Thoracic aorta (tissue), 2 donors: ENCODE results near the gene MED26. TPM values are rescaled to one million over a fixed set of nuclear protein-coding genes. Genes with fewer than 3 reads are reported as not detected.

Experiments
- ATAC-seq: fragments of 150-250 bp; one replicate; pipeline ENCODE4 v1.8.0; 2017; ENCODE audit warnings: low read depth; ENCODE audit not compliant: insufficient number of reproducible peaks, low FRiP score
- DNase-seq: peaks from one replicate; pipeline ENCODE4 v3.0.0-alpha.2; 2020; ENCODE audit warnings: low spot score
- H3K27ac ChIP-seq, 2 donors: fragments of 200-600 bp; sonication (generic); 1 replicate in 1 of 2; 2 replicates in 1 of 2; pipeline ENCODE4 v1.5.1; 2016; ENCODE audit warnings: mild to moderate bottlenecking in 2 of 2, moderate library complexity in 2 of 2
- H3K27me3 ChIP-seq: fragments of 200-600 bp; sonication (generic); replicated peaks from 2 replicates; pipeline ENCODE4 v1.6.0; 2016; ENCODE audit warnings: mild to moderate bottlenecking; ENCODE audit not compliant: insufficient read depth
- H3K36me3 ChIP-seq: fragments of 200-600 bp; sonication (generic); one replicate; pipeline ENCODE4 v1.5.1; 2016
- H3K4me1 ChIP-seq, 2 donors: fragments of 200-600 bp; sonication (generic); 1 replicate in 1 of 2; 2 replicates in 1 of 2; pipeline versions ENCODE4 v1.5.1 to v1.6.0; 2016; ENCODE audit warnings: low read depth in 2 of 2, mild to moderate bottlenecking in 1 of 2; ENCODE audit not compliant: control insufficient read depth in 1 of 2
- H3K4me3 ChIP-seq: fragments of 200-600 bp; sonication (generic); 2 replicates; pipeline ENCODE4 v1.5.1; 2016; ENCODE audit warnings: mild to moderate bottlenecking
- H3K9me3 ChIP-seq: fragments of 200-600 bp; sonication (generic); 2 replicates; pipeline ENCODE4 v1.5.1; 2016
- CTCF ChIP-seq: fragments of 200-600 bp; sonication (generic); IDR thresholded peaks from one replicate; pipeline ENCODE4 v1.5.1; 2019; ENCODE audit warnings: antibody characterized with exemption
- total RNA-seq, 2 donors: library from RNA; depleted of rRNA; stranded (reverse); fragments of >200 nt; gene quantifications; one replicate each; pipeline versions ENCODE4 v1.1.0 to v1.2.3, GENCODE V29; 2016

Gene MED26
- total RNA-seq, 2 donors from 2014 or later, result 9.6 to 14.2 TPM

GRCh38 chr19:16587833-16588823, 39.9 kb downstream of the MED26 start:
- peak overlapping the region; percentile 10 to 49 for H3K27ac ChIP-seq
- DNase-seq (no peak), ATAC-seq (no peak)
- peak overlapping the region; percentile 54 for H3K4me3 ChIP-seq
- no peaks in the 10 kb centered on the region for H3K36me3 ChIP-seq
- H3K4me1 ChIP-seq, result peaks cover 33 to 66% of the 10 kb centered on the region in 2 donors
- H3K27me3 ChIP-seq, result no peaks in the 10 kb centered on the region
- no peaks in the 10 kb centered on the region for H3K9me3 ChIP-seq
- TF ChIP-seq CTCF, result no peak

GRCh38 chr19:16586991-16587832, 40.8 kb downstream of the MED26 start:
- H3K27me3 ChIP-seq, result no peaks in the 10 kb centered on the region
- DNase-seq, result no peak
- no peak for ATAC-seq
- H3K36me3 ChIP-seq, result no peaks in the 10 kb centered on the region
- peak overlapping the region; percentile 54 for H3K4me3 ChIP-seq
- H3K4me1 ChIP-seq, result peaks cover 33 to 70% of the 10 kb centered on the region in 2 donors
- no peaks in the 10 kb centered on the region for H3K9me3 ChIP-seq
- no peak for TF ChIP-seq CTCF
- H3K27ac ChIP-seq, result no peak overlapping the region

- ATAC-seq, result no peak
- Histone ChIP-seq H3K4me1 (peaks cover 33 to 69% of the 10 kb centered on the region in 2 donors), H3K27me3 (no peaks in the 10 kb centered on the region), H3K27ac (no peak overlapping the region), H3K4me3 (no peak overlapping the region), H3K36me3 (no peaks in the 10 kb centered on the region), H3K9me3 (no peaks in the 10 kb centered on the region)
- TF ChIP-seq CTCF, result no peak
- no peak for DNase-seq
Observed at GRCh38 chr19:16586477-16586871, 41.5 kb downstream of the MED26 start.

- peaks cover 33 to 74% of the 10 kb centered on the region in 2 donors for H3K4me1 ChIP-seq
- H3K9me3 ChIP-seq, result no peaks in the 10 kb centered on the region
- no peaks in the 10 kb centered on the region for H3K27me3 ChIP-seq
- DNase-seq (no peak), ATAC-seq (no peak)
- TF ChIP-seq CTCF, result no peak
- no peak overlapping the region for H3K27ac ChIP-seq
- H3K36me3 ChIP-seq, result no peaks in the 10 kb centered on the region
- no peak overlapping the region for H3K4me3 ChIP-seq
Observed at GRCh38 chr19:16585808-16586476, 42.1 kb downstream of the MED26 start.
